Measurements from ENCODE around the gene CLOCK.

- TF ChIP-seq EZH2phosphoT487 (IDR thresholded peaks at IDR 0.05; ENCODE audit: low read depth, severe bottlenecking, unreplicated experiment) (no peak), CTCF (IDR thresholded peaks at IDR 0.05; ENCODE audit: poor library complexity) (no peak)
Measured at GRCh38 chr4:55442541-55442940, 104.2 kb downstream of the CLOCK start.
